ENCODE measurements around the gene MEGF11. TPM values are rescaled to one million over a fixed set of nuclear protein-coding genes. Genes with fewer than 3 reads are reported as not detected.

The MEGF11 gene
- polyA plus RNA-seq, 4 donors = 2.1 to 3.0 (median 3.0) TPM

DNA sequence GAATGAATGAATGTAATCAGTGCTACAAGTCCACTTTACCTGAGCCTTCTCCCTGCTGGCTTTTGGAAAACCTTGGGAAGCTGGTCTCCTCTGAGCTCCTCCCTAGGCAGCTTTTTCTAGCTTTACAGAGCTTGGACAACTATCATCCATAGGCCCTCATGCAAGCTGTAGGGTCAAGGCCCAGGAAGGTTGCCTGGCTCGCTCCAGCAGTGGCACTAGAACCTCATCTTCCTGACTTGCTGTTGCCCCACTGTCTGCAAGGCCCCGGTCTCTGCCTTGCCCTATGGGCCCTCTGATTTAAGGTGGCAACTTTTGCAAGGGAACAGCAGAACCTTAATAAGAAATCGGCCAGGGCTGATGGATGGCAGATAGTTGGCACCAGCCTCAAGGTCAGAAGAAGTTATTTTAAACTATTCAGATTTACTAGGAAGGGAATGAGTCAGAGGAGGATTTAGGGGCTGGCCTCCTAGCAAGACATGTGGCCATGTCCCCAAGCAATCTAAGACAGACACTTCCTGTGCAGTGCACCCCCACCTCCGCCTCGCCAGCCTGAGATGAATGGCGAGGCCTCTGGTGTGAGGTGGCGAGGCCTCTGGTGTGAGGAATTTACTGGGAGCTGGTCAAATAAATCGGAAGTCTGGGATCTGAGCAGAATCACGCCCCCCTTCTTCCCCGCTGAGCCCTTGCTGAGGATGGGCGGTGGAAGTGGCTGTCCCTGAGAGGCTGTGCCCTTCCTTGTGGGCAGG, 180.8 kb downstream of the MEGF11 start:
- no peak for DNase-seq (ENCODE audit: low read depth in 4 of 4, low spot score in 2 of 4)

DNA sequence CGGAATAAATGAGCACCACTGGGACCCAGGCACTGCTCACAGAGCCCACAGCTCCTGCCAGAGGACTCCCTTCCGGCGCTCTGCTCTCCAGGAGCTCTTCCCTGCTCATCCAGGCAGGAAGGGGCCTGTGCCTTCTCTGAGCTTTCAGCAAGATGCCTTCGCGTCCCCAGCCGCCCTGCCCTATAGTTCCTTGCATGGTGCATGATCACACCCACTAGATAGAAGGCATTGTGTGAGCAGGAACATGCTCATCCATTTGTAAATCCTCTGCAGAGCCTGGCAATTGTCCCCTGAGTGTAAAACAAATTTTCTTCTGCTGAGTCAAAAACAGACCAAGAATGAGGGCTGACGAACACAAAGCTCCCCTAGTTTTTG, 181.6 kb downstream of the MEGF11 start:
- no peak for DNase-seq (ENCODE audit: low read depth in 4 of 4, low spot score in 2 of 4)

DNA sequence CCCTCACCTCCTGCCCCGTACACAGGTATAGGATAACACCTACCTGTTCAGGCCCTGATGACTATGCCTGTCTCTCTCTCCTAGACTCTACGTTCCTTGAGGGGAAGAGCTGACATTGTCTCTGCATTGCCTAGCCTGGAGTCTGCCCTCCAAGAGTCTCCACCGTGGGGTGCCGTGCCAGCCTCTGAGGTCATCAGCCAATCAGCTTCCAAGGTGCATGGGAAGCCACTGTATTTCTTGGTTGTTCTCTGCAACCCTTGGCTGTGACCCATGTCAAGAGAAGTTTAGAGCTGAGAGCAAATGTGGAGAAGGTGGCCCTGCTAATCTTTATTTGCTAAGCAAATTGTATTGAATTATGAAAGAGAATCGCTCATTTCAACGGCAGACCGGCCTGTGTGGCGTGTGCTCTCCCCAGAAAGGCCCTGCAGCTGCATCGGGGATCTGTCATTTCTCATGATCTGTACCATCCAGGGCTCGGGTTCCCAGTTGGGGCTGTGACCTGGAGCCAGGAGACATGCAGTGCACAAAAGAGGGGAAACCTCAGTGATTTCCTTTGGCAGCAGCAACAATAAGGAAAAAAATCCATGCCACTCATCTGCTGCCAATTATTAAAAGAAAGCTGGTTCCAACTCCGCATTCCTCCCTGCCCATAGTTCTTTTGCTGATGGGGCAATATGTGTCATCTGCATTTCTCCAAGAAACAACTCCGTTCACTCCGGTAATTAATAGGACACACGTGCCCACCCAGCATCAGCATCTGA, 182.2 kb downstream of the MEGF11 start:
- DNase-seq (ENCODE audit: low read depth in 4 of 4, low spot score in 2 of 4) = no peak

DNA sequence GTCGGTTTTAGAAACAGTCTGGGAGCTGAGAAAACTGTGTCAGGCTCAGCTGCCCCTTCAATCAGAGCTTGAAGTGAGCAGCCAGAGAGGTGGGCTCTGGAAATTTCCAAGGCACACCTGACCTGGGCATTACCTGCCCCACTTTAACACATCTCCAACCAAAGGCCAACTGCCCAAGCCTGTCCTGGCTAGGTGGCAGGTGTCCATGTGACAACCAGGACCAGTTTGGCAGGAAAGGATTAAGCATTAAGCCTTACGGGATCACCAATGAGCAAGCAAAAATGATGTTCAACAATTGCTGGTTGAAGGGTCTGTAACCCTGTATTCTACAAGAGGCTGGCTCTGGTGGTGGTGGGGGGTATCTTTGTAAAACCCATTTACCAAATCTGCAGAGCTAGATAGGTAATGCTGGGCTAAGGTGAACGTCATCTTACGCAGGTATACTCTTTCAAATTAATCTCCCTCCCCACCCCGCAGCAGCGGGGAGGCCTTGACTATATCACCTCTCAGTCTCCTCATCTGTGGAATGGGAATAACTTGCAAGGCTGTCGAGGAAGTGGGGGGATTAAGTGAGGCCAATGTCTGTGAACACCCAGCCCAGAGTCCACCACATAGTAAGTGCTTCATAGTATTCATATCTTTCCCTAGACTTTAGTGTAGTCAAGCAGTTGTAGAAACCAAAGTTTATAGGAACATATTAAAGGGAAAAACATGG, 183.2 kb downstream of the MEGF11 start:
- no peak for DNase-seq (ENCODE audit: low read depth in 4 of 4, low spot score in 2 of 4)

DNA sequence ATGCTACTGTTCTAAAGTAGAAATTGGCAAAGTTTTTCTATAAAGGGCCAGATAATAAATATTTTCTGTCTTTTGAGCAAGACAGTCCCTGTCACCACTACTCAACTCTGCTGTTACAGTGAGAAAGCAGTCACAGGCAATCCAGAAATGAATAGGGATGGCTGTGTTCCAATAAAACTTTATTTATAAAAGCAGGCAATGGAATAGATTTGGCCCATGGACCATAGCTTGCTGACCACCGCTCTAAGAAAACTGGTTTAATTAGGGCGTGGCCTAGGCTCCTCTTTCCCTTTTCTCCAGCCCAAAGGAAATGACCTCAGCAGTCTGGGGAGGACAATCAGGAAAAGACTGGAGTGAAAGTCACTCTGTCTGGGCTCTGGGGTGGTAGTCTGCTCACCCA, 183.8 kb downstream of the MEGF11 start:
- DNase-seq (ENCODE audit: low read depth in 4 of 4, low spot score in 2 of 4) = no peak

DNA sequence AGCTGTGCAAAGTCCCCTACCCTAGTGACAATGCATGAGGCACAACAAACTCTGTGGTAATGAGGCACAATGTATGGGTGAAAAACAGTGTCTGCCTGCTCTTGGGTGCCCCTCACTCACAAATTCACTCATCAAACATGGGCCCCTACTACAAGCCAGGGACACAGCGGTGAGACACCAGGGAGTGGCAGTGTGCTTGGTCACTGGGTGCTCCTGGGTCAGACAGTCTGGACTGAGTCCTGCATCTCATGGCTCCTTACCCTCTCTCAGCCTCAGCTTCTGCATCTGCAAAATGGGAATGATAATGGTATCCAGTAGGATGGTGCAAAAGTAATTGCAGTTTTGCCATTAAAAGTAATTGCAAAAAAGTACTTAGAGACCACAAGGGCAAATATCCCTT, 184.7 kb downstream of the MEGF11 start:
- no peak for DNase-seq (ENCODE audit: low read depth in 4 of 4, low spot score in 2 of 4)

DNA sequence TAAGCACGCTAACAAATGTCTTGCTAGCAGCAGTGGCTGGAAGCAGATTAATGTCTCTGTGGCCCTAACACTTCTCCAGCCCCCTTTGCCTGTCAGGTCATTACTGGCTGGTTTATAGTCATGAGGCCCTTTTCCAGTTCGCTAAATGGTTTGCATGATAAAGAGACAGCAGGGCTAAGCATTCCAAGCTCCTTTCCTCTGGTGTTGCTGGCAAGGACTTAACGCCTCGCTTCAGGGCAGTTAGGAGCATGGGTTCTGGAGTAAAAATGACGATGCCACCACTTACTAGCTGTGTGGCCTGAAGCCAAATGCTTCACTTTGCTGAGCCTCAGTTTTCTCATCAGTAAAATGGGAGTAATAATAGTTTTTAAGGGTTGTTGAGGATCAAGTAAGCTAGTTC, 185.9 kb downstream of the MEGF11 start:
- DNase-seq (ENCODE audit: low read depth in 4 of 4, low spot score in 2 of 4) = no peak

DNA sequence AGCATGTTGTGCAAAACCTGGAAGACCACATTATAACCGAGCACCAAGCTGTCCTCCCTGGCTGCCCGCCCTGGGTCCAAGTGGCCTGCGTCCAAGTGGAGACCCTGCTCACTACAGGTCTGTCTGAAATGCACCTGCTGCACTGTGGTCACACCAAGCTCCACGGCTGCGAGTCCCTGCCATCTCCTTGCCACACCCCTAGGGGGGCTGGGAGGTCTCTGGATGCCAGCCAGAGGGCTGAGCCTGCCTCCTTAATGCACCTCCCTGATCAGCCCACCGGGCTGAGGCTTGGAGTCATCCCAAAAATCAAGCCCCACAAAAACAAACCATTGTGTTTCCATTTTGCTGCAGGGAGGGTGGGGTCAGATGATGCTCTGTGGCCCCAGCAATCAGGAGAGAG, 187.1 kb downstream of the MEGF11 start:
- no peak for DNase-seq (ENCODE audit: low read depth in 4 of 4, low spot score in 2 of 4)

DNA sequence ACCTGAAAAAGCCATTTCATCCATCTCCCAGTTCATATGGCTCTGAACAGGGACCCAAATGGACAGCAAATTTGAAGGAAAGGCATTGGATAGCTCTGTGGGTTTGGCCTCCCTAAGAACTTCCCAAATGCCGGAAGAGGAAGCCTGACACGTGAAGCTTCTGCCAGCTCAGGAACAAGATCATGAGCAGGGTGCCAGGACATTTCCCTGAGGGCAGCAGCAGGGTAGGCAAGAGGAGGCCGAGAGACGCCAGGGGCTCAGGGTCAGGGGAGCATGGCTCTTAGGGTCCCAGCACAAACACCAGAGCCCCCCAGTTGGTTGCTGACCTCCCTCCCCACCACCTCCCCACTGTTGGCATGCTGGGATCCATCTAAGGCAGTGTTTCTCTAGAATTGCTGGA, 187.5 kb downstream of the MEGF11 start:
- no peak for DNase-seq (ENCODE audit: low read depth in 4 of 4, low spot score in 2 of 4)

DNA sequence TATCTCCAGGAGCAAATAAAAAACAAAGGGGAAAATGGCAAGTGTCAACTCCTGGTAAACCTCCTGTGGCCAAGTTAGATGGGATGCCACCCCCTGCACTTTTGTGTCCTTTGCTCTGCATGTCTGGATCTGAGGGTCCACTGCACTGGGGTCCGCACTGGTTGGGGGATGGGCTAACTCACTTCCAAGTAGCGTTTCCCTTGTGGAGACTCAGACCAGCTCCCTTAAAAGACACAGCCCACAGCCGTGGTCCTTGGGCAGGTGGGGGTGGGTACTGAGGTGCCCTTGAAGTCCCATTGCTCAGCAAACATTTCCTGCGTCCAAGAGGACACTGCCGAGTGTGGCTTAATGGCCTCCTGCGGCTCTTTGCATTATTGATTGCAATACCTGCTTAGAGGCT, 188.2 kb downstream of the MEGF11 start:
- no peak for DNase-seq (ENCODE audit: low read depth in 4 of 4, low spot score in 2 of 4)

DNA sequence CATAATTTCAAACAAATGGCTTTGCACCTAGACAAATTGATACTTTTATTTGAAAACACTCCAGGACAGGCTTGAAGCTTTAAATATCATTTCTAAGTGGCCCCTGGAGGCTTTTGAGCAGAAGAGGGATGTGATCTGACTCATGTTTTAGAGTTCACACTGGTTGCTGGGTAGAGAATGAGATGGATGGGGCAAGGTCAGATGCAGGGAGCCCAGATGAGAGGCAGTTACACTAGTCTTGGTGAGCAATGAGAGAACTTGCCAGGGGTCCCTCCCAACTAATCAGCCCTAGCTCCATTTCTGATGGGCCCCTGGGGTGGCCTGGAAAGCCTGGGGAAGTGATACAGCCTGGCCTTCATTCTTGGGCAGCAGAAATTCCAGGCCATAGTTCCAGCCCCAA, 190.4 kb downstream of the MEGF11 start:
- DNase-seq (ENCODE audit: low read depth in 4 of 4, low spot score in 2 of 4) = no peak

DNA sequence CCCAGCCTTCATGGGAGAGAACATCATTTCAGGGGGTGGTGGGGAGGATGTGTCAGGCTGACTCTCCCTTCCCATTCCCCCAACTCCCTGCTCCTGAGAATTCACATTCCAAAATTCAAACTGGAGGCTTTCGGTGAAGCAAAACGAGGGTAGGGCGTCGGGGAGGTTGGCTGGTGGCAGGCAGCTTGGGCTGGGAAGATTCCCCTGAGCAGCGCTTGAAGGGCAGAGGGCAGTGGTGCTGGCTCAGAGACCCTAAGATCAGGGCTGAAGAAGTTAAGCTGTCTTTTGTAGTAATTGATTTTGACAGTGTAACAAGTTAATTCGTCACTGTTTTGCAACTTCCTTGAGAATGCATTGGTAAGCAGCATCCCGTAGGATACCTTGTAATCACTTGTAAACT, 196.5 kb downstream of the MEGF11 start:
- no peak for DNase-seq (ENCODE audit: low read depth in 4 of 4, low spot score in 2 of 4)

DNA sequence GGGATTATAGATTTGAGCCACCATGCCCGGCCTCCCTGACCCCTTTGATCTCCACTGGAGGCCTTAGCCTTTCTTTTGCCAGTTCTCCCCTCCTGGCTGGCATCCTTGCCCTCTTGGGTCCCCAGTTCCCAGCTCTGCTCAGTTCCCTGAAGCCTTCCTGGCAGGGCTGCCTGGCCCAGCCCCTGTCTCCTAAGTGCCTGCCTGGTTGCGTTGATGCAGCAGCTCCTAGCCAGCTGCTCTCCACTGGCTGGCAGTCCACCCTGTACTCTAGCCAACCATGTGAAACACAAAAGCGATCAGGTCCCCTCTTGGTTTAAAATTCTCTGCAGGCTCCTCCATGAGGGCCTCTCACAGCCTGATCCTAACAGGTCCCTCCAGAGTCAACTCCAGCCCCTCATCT, 199.6 kb downstream of the MEGF11 start:
- no peak for DNase-seq (ENCODE audit: low read depth in 4 of 4, low spot score in 2 of 4)

DNA sequence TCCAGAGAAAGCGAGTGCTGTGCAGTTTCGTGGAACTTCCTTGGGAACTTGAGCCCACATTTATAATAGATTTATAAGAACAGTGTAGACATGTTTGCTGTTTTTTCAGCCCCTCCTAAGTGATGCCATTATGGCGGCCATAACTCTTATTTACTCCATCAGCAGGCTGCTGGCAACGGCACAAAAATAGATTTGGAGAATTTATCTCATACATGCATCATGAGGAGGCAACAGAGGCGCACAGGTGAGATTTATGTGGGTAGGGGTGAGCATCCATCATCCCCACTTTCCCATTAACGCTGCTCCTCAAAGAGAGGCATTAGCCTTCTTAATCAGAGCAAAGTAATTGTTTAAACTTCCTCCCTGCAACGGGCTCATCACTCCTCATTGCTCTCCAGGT, 201.7 kb downstream of the MEGF11 start:
- no peak for DNase-seq (ENCODE audit: low read depth in 4 of 4, low spot score in 2 of 4)

DNA sequence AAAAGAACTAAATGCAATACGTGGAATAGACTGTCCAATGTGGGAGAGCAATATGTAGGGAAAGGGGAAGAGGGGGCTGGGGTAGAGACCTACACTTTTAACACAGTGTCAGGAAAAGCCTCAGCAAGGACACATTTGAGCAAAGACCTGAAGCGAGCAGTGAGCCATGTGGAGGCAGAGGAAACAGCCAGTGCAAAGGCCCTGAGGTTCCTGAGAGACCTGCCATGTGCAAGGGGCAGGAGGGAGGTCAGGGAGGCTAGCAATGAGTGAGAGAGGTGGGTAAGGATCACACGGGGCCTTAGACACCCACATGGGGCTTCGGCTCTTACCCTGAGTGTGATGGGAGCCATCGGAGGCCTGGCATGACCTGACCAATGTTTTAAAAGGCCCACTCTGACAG, 203.3 kb downstream of the MEGF11 start:
- DNase-seq (ENCODE audit: low read depth in 4 of 4, low spot score in 2 of 4) = no peak

DNA sequence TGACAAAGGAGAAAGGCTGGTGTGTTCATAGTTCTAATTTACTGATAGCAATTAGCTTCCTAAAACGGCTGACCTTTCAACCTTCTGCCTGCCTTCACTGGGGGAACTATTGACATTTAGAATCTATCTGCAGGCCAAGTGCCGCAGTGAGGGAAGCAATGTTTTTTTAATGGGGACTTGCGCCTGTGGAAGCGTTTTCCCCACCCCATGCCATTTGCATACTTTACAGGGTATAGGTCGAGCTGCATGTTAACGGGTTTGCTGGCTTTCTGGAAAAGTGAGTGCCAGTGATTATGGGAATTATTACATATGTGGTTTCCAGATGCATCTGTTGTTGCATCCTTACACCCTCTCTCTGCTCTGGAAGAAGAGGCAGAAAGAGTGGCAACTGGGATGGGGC, 204.2 kb downstream of the MEGF11 start:
- DNase-seq (ENCODE audit: low read depth in 4 of 4, low spot score in 2 of 4) = no peak

DNA sequence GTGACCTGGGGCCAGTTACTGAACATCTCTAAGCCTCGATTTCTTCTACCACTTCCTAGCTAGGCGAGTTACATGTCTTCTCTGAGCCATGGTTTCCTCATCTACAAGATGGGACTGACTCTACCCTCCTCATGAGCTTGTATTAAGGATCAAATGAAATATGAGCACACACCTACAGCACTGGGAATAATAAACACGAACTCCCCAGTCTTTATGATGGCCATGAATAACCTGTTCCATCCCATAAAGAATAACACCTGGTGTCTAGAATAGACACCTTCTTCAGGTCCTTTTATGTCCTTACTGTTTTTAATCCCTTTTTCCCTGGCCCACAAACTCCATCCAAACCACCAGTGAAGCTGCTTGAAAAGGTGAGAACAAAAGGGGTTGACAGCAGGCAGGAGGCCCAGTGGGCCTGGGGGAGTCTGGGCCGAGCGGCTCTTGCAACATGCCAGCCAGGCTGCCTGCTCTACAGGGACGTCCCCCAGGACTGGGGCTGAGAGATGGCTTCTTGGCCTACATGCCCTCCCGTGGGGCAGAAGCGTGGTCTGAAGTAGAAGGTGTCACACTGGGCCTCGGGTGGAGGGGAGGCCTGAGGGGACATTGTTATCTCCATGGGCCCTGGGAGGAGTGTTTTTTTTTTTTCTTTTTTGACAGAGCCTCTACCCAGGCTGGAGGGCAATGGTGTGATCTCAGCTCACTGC, 206.1 kb downstream of the MEGF11 start:
- no peak for DNase-seq (ENCODE audit: low read depth in 4 of 4, low spot score in 2 of 4)

DNA sequence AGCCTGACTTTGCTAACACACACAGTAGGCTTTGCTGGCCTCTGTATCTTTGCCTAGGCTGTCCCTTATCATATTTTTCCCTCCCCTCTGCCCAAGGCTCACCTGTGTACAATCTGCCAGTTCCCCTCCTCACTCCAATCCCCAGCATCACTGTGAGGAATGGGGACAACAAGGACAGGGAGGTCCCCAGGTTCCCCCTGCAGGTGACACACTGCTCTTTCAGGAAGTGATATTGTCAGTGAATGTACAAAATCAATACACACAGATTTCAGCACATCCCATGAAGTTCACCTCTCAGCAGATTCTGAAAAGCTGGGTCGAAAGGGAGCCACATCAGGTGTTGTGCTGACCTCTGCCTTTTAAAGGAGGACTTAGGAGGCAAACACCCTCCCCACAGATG, 206.8 kb downstream of the MEGF11 start:
- DNase-seq (ENCODE audit: low read depth in 4 of 4, low spot score in 2 of 4) = no peak

DNA sequence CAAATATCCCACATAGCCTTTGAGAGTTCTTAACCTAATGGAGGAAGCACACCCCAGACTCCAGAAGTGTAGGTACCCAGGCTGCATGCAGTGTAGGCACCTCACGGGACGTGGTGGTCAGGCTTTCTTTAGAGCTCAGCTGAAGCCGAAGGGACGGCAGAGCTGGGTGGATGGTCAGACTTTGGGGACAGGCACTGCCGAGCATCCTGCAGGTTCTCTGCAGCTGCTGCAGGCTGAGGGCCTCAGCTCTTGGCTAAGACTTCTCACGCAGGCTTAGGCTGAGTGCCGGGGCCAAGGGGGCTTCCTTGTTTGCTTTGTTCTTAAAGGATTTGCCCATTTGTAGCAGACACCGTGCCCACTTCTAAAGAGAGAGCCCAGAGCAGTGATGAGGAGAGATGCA, 207.2 kb downstream of the MEGF11 start:
- DNase-seq (ENCODE audit: low read depth in 4 of 4, low spot score in 2 of 4) = no peak

DNA sequence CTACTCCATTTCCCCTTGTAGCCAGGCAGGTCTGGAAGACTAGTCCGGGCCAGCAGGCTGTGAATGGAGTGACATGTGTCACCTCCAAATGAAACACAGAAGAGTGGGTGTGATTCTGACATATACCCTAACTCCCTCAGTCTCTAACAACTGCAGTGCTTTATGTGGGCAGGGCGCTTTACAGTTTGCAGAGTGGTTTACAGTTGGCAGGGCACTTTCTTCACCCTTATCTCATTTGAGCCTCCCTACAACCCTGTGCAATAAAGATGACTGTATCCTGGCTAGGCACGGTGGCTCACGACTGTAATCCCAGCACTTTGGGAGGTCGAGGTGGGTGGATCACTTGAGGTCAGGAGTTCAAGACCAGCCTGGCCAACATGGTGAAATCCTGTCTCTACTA, 208.0 kb downstream of the MEGF11 start:
- DNase-seq (ENCODE audit: low read depth in 4 of 4, low spot score in 2 of 4) = no peak

DNA sequence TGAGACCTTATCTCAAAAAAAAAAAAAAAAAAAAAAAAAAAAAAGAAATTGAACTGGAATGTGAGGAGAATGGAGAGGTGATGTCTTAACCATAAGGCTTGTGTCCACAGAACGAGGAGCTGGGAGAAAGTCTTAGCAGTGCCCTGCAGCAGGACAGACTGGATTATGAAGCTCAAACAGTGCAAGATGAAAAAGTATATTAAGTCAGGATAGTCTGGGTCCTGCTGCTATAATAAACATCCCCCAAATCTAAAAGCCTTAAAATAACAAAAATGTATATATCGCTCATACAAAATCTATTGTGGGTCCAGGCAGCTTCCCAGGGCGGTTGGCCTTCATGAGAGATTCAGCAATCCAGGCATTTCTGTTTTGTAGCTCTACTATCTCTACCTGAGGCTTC, 208.7 kb downstream of the MEGF11 start:
- no peak for DNase-seq (ENCODE audit: low read depth in 4 of 4, low spot score in 2 of 4)

All from left renal cortex interstitium (tissue), 4 donors.